Measurements from ENCODE around the gene ENTHD1. TPM values are rescaled to one million over a fixed set of nuclear protein-coding genes. Genes with fewer than 3 reads are reported as not detected.

Gene ENTHD1
- total and polyA plus RNA-seq, 2 of the 8 experiments (the other 6 are each of a cell fraction or from before 2014, with no cell fraction given): not detected

DNA sequence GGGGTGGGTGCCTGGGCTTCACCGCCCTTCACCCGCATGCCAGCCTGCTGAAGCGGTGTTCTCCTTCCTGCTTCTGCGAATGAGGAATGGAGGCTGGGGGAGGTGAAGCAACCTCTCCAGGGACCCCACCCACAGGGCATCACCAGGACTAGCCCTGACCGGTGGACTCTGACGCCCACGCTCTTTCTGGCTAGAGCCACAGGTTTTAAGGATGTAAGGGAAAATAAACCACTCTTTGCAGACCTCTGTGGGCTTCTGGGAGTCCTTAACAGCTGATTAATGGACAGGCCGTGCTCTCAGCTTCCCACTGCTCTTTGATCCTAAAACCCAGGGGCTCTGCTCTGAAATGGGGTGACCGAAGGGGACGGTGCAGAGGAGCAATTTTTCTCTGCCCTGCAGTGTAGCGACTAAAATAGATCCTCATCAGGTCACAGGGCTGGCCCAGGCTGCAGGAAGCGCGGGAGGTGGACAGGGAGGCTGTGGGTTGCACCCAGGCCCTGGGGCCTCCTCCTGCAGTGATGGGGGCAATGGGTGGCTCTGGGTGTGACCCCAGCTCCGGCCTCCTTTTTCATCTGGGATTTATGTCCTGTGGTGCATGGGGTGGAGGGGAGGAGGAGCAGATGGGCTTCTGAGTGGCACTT is 195.7 kb downstream of the ENTHD1 start:
- ChIA-PET CTCF (ENCODE audit: partially characterized antibody) (no interaction called here), POLR2A (ENCODE audit: partially characterized antibody) (no interaction called here)
- H3K4me3 ChIP-seq (ENCODE audit: extremely low read depth in 1 of 4, insufficient read depth in 2 of 4, low read depth in 3 of 4, low read length in 4 of 4): no peak overlapping the region
- WGBS, 2 experiments (ENCODE audit: extremely low coverage in 1 of 2, insufficient coverage in 1 of 2, insufficient read length in 1 of 2, insufficient replicate concordance in 2 of 2, low coverage in 1 of 2, low lambda C conversion rate in 2 of 2, missing lambda C conversion rate in 1 of 2): 85% methylated on average over 14 of the region's 14 CpGs; no CpG with 5 or more reads in 1 of the 2 experiments
- H3K27ac ChIP-seq (ENCODE audit: low read depth, low read length): no peak overlapping the region
- no peak overlapping the region for H3K23ac ChIP-seq (ENCODE audit: insufficient read length)
- DNase-seq (ENCODE audit: low read depth in 1 of 2, low spot score in 2 of 2) (no peak), FAIRE-seq (no peak)
- no peaks in the 10 kb centered on the region; the same call in 1 of the 2 replicates for H3K23me2 ChIP-seq (ENCODE audit: low read depth, low read length)
- no peaks in the 10 kb centered on the region for H4K20me1 ChIP-seq (replicated peaks in 1 of 2; ENCODE audit: control insufficient read depth in 1 of 2, insufficient read depth in 2 of 2, low read length in 2 of 2)
- no peak overlapping the region for H4K8ac ChIP-seq (ENCODE audit: extremely low read depth, insufficient read depth, low read length)
- H2AK5ac ChIP-seq (ENCODE audit: low read depth, low read length): no peak overlapping the region
- no peak overlapping the region for H2BK15ac ChIP-seq (ENCODE audit: low read length)
- no peak overlapping the region for H4K5ac ChIP-seq (ENCODE audit: insufficient read length, low read depth, low read length)
- no peak overlapping the region for H3K14ac ChIP-seq (ENCODE audit: insufficient read length)
- no peak overlapping the region for H3K18ac ChIP-seq (ENCODE audit: extremely low read depth, low read length)
- H3K79me1 ChIP-seq (ENCODE audit: low read depth, low read length): no peaks in the 10 kb centered on the region
- no peak for TF ChIP-seq GTF2F1 (IDR thresholded peaks at IDR 0.05; ENCODE audit: borderline replicate concordance, low read depth, low read length)
- no peak for TF ChIP-seq TAF7 (optimal IDR thresholded peaks at IDR 0.05; ENCODE audit: borderline replicate concordance, low read depth, low read length)
- TF ChIP-seq TEAD4 (IDR thresholded peaks at IDR 0.05; ENCODE audit: low read depth, low read length): no peak
- TF ChIP-seq SP1 (IDR thresholded peaks at IDR 0.05; ENCODE audit: low read depth, low read length): no peak
- no peak for TF ChIP-seq SP2 (IDR thresholded peaks at IDR 0.05; ENCODE audit: low read length)
- no peak for TF ChIP-seq EGR1 (IDR thresholded peaks at IDR 0.05; ENCODE audit: borderline replicate concordance, low read depth, low read length)
- TF ChIP-seq, protein P1, sequence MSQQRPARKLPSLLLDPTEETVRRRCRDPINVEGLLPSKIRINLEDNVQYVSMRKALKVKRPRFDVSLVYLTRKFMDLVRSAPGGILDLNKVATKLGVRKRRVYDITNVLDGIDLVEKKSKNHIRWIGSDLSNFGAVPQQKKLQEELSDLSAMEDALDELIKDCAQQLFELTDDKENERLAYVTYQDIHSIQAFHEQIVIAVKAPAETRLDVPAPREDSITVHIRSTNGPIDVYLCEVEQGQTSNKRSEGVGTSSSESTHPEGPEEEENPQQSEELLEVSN (IDR thresholded peaks at IDR 0.05): no peak
- no peak for TF ChIP-seq EP300 (IDR thresholded peaks at IDR 0.05; ENCODE audit: borderline replicate concordance in 1 of 2, low read depth in 2 of 2, low read length in 2 of 2)
- no peak for TF ChIP-seq TAF1 (IDR thresholded peaks at IDR 0.05; ENCODE audit: low read depth, low read length)
- no peak overlapping the region for H2AFZ ChIP-seq (ENCODE audit: low read length)
- no peak overlapping the region for H2BK5ac ChIP-seq (ENCODE audit: low read depth, low read length)
- H3K79me2 ChIP-seq (ENCODE audit: control insufficient read depth in 1 of 2, insufficient read depth in 2 of 2, low read length in 2 of 2): no peaks in the 10 kb centered on the region
- no peak overlapping the region for H3K4me2 ChIP-seq (ENCODE audit: insufficient read depth in 1 of 2, low read depth in 2 of 2, low read length in 2 of 2)
- H3K9ac ChIP-seq (replicated peaks in 1 of 4; ENCODE audit: extremely low read depth in 1 of 4, low read depth in 3 of 4, low read length in 3 of 4): no peak overlapping the region
- H2BK120ac ChIP-seq (replicated peaks; ENCODE audit: low read depth, low read length): no peak overlapping the region
- H3K4ac ChIP-seq (replicated peaks; ENCODE audit: insufficient read length, low read depth, low read length): no peak overlapping the region
- no peak overlapping the region for H2BK20ac ChIP-seq (ENCODE audit: low read length)
- H2BK12ac ChIP-seq (ENCODE audit: low read depth, low read length): no peak overlapping the region
- no peak overlapping the region for H4K91ac ChIP-seq (replicated peaks; ENCODE audit: insufficient read length, low read length)
- no peaks in the 10 kb centered on the region for H3K9me3 ChIP-seq (ENCODE audit: insufficient read depth in 2 of 2, low read depth in 1 of 2, low read length in 1 of 2)
- no peaks in the 10 kb centered on the region; a peak in 1 of 7 replicates for H3K4me1 ChIP-seq (replicated peaks in 1 of 4; ENCODE audit: control insufficient read depth in 3 of 4, insufficient read depth in 4 of 4, low read length in 3 of 4)
- no peak overlapping the region for H3K56ac ChIP-seq (replicated peaks; ENCODE audit: insufficient read length, low read depth, low read length)
- no peaks in the 10 kb centered on the region; a peak in 1 of 7 replicates for H3K27me3 ChIP-seq (replicated peaks in 1 of 4; ENCODE audit: control insufficient read depth in 3 of 4, extremely low read depth in 1 of 4, insufficient read depth in 3 of 4, low read length in 3 of 4)
- H3K36me3 ChIP-seq (ENCODE audit: control insufficient read depth in 2 of 4, insufficient read depth in 4 of 4, low read length in 3 of 4): peaks cover 0 to 2% (median 0%) of the 10 kb centered on the region in 4 experiments; a peak in 2 of 8 replicates

All from H1 (cell line).